Hepatocyte (in vitro differentiated cells): Measurements from ENCODE around the gene HEATR1. TPM values are rescaled to one million over a fixed set of nuclear protein-coding genes. Genes with fewer than 3 reads are reported as not detected.

Experiments used
- DNase-seq: peaks from one replicate; pipeline ENCODE4 v3.0.0-alpha.2; 2016; ENCODE audit warnings: low spot score
- H2AFZ ChIP-seq: fragments of 200-600 bp; sonication (generic); 2 replicates; pipeline ENCODE4 v1.6.0; 2016; ENCODE audit warnings: antibody characterized with exemption, mild to moderate bottlenecking
- H3K27ac ChIP-seq: fragments of 200-600 bp; sonication (generic); 2 replicates; pipeline ENCODE4 v1.5.1; 2016; ENCODE audit warnings: mild to moderate bottlenecking
- H3K27me3 ChIP-seq: fragments of 200-600 bp; sonication (generic); 2 replicates; pipeline ENCODE4 v1.6.1; 2016
- H3K36me3 ChIP-seq: fragments of 200-600 bp; sonication (generic); replicated peaks from 2 replicates; pipeline ENCODE4 v1.5.1; 2016; ENCODE audit warnings: low read depth; ENCODE audit not compliant: insufficient read depth
- H3K4me1 ChIP-seq: fragments of 200-600 bp; sonication (generic); 2 replicates; pipeline ENCODE4 v1.5.1; 2016; ENCODE audit warnings: mild to moderate bottlenecking, moderate library complexity; ENCODE audit not compliant: insufficient read depth
- H3K4me2 ChIP-seq: fragments of 200-600 bp; sonication (generic); 2 replicates; pipeline ENCODE4 v1.6.0; 2016
- H3K4me3 ChIP-seq: fragments of 200-600 bp; sonication (generic); 2 replicates; pipeline ENCODE4 v1.5.1; 2016; ENCODE audit warnings: mild to moderate bottlenecking
- H3K79me2 ChIP-seq: fragments of 200-600 bp; sonication (generic); 2 replicates; pipeline ENCODE4 v1.6.0; 2017; ENCODE audit warnings: mild to moderate bottlenecking
- H3K9me2 ChIP-seq: fragments of 200-600 bp; sonication (generic); replicated peaks from 2 replicates; pipeline ENCODE4 v1.6.0; 2017; ENCODE audit warnings: mild to moderate bottlenecking; ENCODE audit not compliant: insufficient read depth
- H3K9me3 ChIP-seq: fragments of 200-600 bp; sonication (generic); 2 replicates; pipeline ENCODE4 v1.5.1; 2016; ENCODE audit warnings: low read depth, mild to moderate bottlenecking
- H4K20me1 ChIP-seq: fragments of 200-600 bp; sonication (generic); 2 replicates; pipeline ENCODE4 v1.6.0; 2016; ENCODE audit warnings: mild to moderate bottlenecking; ENCODE audit not compliant: insufficient read depth, poor library complexity, severe bottlenecking
- EZH2 ChIP-seq: fragments of 200-600 bp; sonication (generic); IDR thresholded peaks from 2 replicates; pipeline ENCODE4 v1.6.1; 2016; ENCODE audit warnings: antibody characterized with exemption, mild to moderate bottlenecking, borderline replicate concordance
- EZH2phosphoT487 ChIP-seq: fragments of 200-600 bp; sonication (generic); IDR thresholded peaks from one replicate; pipeline ENCODE4 v1.6.1; 2018; ENCODE audit warnings: antibody characterized with exemption, mild to moderate bottlenecking, low read depth, moderate library complexity; ENCODE audit not compliant: unreplicated experiment, severe bottlenecking
- WGBS: methylation state at CpG from one replicate; pipeline ENCODE4 v1.1.6; 2016; ENCODE audit warnings: low lambda C conversion rate; ENCODE audit errors: missing lambda C conversion rate; 5-methylcytosine and 5-hydroxymethylcytosine counted together
- polyA plus RNA-seq: library from polyadenylated mRNA; unstranded; fragments of >200 nt; fragmentation: Nextera tagmentation; extraction: Ambion mirVana; gene quantifications from 2 replicates; pipeline ENCODE4 v1.2.1, GENCODE V29; 2016
- total RNA-seq: library from RNA; depleted of rRNA; stranded (reverse); fragments of >200 nt; gene quantifications from 2 replicates; pipeline ENCODE4 v1.2.3, GENCODE V29; 2014
- TF ChIP-seq, protein P1 (sequence below): fragments of 200-600 bp; sonication (generic); IDR thresholded peaks from 2 replicates; pipeline ENCODE4 v1.5.1; 2016; ENCODE audit warnings: antibody characterized with exemption, mild to moderate bottlenecking; ENCODE audit not compliant: poor library complexity

HEATR1 gene
- total and polyA plus RNA-seq, 2 experiments from 2014 or later: 8.5 to 27.8 TPM

DNA sequence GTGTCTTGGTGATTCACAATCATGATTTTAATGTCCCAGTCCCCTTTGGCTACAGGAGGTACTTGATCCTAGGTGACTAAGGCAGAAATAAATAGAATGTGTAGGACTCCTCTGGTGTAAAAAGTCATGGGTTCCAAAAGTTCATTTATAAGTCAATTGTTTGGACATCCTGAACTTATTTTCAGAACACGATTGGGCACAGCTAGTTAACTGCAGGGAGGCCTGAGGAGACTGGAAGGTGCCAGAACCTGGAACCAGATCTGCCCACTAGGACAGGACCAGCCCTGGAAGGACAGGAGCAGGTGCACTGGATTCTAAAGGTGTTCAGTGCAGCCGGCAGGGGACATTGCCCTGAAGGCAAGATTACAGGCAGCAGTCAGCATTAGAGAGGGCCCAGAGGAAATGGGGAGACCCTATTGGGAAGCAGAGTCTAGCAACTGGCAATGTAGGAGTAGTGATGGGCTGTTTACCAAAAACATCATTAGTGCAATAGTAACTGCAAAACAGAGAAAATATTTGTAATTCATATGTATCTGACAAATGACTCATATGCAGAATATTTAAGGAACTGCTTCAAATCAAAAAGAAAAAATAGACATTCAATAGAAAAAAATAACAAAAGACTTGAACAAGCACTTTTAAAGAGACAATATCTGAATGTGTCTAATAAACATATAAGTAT, 23.6 kb upstream of the HEATR1 start:
- Histone ChIP-seq H3K4me3 (no peak overlapping the region), H3K36me3 (no peaks in the 10 kb centered on the region), H2AFZ (no peak overlapping the region), H4K20me1 (no peaks in the 10 kb centered on the region), H3K27me3 (no peaks in the 10 kb centered on the region), H3K27ac (no peak overlapping the region), H3K9me2 (no peaks in the 10 kb centered on the region), H3K79me2 (no peaks in the 10 kb centered on the region), H3K4me1 (no peaks in the 10 kb centered on the region), H3K9me3 (peaks cover under 1% of the 10 kb centered on the region), H3K4me2 (no peak overlapping the region)
- no peak for DNase-seq
- 52% methylated on average over 2 of the region's 2 CpGs for WGBS
- TF ChIP-seq EZH2 (no peak), EZH2phosphoT487 (no peak)
- TF ChIP-seq, protein P1, sequence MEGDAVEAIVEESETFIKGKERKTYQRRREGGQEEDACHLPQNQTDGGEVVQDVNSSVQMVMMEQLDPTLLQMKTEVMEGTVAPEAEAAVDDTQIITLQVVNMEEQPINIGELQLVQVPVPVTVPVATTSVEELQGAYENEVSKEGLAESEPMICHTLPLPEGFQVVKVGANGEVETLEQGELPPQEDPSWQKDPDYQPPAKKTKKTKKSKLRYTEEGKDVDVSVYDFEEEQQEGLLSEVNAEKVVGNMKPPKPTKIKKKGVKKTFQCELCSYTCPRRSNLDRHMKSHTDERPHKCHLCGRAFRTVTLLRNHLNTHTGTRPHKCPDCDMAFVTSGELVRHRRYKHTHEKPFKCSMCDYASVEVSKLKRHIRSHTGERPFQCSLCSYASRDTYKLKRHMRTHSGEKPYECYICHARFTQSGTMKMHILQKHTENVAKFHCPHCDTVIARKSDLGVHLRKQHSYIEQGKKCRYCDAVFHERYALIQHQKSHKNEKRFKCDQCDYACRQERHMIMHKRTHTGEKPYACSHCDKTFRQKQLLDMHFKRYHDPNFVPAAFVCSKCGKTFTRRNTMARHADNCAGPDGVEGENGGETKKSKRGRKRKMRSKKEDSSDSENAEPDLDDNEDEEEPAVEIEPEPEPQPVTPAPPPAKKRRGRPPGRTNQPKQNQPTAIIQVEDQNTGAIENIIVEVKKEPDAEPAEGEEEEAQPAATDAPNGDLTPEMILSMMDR: no peak

DNA sequence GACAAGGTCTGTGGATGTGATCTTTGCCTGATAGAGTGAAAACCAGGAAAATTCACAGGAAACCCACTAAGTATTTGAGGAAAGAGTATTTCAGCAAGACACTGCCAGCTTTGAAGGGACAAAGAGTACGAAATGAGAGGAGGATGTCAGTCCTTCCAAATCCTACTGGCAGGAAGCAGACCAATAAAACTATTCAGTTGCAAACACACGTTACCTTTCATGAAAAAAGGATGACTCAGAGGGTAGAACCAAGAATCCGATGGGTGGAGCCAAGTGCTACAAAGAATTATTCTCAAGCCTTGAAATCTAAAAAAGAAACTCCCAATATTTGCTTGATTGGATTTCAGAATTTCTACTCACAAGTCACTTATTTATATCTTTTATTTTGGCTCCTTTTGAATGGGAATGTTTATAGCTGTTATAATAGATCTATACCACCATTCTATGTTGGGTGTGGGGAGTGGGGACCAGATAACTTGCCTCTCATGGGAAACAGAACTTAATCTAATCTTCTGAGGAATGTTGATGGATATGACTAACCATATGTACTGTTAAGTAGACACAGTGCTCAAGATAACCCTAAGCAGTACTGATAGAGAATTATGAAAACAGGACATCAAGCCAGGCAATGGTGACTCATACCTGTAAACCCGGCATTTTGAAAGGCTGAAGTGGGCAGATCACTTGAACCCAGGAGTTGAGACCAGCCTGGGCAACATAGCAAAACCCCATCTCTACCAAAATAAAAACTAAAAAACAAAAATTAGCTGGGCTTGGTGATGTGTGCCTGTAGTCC, 19.3 kb upstream of the HEATR1 start:
- Histone ChIP-seq H3K4me2 (no peak overlapping the region), H3K27ac (peak overlapping the region; percentile 54), H3K4me3 (no peak overlapping the region), H3K36me3 (no peaks in the 10 kb centered on the region), H4K20me1 (no peaks in the 10 kb centered on the region), H3K9me3 (peaks cover 6% of the 10 kb centered on the region), H3K27me3 (no peaks in the 10 kb centered on the region), H3K79me2 (no peaks in the 10 kb centered on the region), H2AFZ (no peak overlapping the region), H3K4me1 (no peaks in the 10 kb centered on the region), H3K9me2 (no peaks in the 10 kb centered on the region)
- TF ChIP-seq EZH2phosphoT487 (no peak), EZH2 (no peak)
- TF ChIP-seq, protein P1: no peak
- 52% methylated on average over 4 of the region's 4 CpGs for WGBS
- DNase-seq: peak; percentile 32

DNA sequence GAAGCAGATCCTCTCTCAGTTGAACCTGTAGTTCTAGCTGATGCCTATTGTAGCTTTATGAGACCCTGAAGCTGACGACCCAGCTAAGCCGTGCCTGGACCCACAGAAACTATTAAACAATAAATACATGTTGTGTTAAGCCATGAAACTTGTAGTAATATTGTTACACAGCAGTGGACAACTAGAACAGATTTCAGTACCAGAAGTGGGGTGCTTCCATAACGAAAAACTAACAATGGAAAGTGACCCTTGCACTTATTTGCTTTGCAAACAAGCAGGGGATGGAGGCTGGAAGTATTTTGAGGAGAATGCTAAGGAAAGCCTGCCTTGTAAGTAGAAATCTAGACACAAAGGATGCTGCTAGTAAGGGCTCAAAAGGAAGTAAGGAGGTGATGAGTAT, 18.1 kb upstream of the HEATR1 start:
- no peaks in the 10 kb centered on the region for H3K27me3 ChIP-seq

More for the DNA sequence above, 18.1 kb upstream of the HEATR1 start:
- H3K4me2 ChIP-seq: no peak overlapping the region
- 50% methylated on average over 3 of the region's 3 CpGs for WGBS
- H3K9me2 ChIP-seq: no peaks in the 10 kb centered on the region
- DNase-seq: no peak
- no peaks in the 10 kb centered on the region for H3K36me3 ChIP-seq
- no peak overlapping the region for H3K27ac ChIP-seq
- H4K20me1 ChIP-seq: no peaks in the 10 kb centered on the region
- no peak for TF ChIP-seq EZH2phosphoT487
- TF ChIP-seq, protein P1: no peak
- TF ChIP-seq EZH2: no peak
- H2AFZ ChIP-seq: no peak overlapping the region
- peaks cover 6% of the 10 kb centered on the region for H3K9me3 ChIP-seq
- H3K79me2 ChIP-seq: no peaks in the 10 kb centered on the region
- no peak overlapping the region for H3K4me3 ChIP-seq
- H3K4me1 ChIP-seq: no peaks in the 10 kb centered on the region
